Pons (tissue), 1 donor: Measurements from ENCODE around the gene PTPRQ.

Experiments used
- DNase-seq: peaks from one replicate; pipeline ENCODE4 v3.0.0-alpha.2; 2016; ENCODE audit warnings: low spot score

PTPRQ gene

DNA sequence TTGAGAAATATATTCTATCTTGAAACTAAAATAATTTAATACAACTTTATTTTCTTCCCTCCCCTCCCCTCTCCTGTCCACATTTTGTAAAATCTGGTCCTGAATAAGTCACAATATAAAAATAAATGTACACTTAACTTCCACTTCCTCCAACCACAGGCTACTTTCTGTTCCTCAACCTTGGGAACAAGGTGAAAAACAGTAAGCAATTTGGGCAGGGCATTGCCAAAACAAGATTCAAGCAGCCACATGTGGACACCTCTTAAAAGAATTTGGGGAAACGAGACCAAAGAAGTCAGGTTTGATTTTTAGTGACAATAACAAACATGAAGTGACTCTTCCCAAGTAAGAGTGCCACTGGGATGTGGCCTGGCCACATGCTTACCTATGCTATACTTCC lies 115.7 kb downstream of the PTPRQ start:
- no peak for DNase-seq

- no peak for DNase-seq
Measured at GRCh38 chr12:80565271-80565670, 121.2 kb downstream of the PTPRQ start.

- no peak for DNase-seq
Measured at GRCh38 chr12:80567401-80567800, 123.4 kb downstream of the PTPRQ start.

DNA sequence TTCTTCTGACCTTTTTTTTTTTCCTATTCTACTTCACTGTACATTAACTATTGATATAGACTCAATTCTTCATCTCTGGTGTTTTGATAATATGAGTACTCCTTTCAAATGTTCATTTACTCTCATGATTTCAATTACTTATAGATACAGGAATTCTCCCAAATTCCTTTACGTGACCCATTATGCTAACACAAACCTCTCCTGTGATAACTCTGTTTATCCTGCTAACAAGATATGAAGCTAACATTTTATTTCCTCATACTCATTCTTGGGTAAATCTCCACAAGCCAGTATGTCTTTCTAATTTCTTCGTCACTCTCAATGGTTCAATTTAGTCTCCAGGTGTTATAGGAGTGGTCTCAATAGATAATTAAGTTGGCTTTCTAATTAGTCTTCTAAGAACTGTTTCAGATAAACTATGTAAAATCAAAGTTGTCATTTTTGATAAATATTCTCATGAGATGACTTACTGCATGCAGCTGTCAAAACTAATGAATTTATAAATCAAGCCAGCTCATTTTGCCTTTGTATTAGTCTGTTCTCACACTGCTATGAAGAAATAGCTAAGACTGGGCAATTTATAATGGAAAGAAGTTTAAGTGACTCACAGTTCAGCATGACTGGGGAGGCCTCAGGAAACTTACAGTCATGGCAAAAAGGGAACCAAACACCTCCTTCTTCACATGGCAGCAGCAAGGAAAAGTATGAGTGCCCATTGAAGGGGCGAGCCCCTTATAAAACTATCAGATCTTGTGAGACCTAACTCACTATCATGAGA lies 132.8 kb downstream of the PTPRQ start:
- DNase-seq = no peak

- DNase-seq = no peak
Measured at GRCh38 chr12:80580254-80580653, 136.2 kb downstream of the PTPRQ start.

- DNase-seq = no peak
Measured at GRCh38 chr12:80581783-80582182, 137.7 kb downstream of the PTPRQ start.

DNA sequence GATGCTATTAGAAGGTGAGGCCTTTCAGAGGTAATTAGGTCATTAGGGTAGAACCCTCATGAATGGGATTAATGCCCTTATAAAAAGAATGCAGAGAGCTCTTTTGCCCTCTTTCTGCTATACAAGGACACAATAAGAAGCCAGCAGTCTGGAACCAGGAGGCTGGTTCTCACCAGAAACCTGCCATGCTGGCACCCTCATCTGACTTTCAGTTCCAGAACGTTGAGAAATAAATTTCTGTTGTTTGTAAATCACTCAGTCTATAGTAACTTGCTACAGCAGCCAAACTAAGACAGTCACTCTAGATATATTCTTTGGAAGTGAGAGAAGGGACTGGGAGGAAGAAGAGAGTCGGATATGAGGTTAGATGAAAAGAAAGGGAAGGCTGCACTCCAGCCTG lies 138.4 kb downstream of the PTPRQ start:
- no peak for DNase-seq

GRCh38 chr12:80589077-80589476 lies 145.0 kb downstream of the PTPRQ start:
- no peak for DNase-seq

- no peak for DNase-seq
Measured at GRCh38 chr12:80590085-80590484, 146.1 kb downstream of the PTPRQ start.

DNA sequence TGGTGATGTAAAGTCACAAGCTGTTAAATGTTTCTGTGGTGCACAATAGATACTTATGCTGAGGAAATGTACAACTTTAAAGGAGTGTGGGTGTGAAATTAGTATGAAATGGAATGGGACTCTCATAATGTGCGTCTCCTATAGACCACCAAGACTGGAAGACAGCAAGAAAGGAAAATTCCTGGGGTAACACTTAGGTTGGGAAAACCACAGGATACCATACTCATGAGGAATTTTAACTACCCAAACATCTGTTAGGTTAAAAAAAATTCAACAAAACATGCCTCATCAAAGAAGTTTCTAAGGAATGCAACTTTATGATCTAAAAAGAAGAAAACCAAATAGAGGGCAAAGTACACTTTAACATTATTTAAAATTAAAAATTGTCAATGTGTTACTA lies 149.7 kb downstream of the PTPRQ start:
- no peak for DNase-seq

DNA sequence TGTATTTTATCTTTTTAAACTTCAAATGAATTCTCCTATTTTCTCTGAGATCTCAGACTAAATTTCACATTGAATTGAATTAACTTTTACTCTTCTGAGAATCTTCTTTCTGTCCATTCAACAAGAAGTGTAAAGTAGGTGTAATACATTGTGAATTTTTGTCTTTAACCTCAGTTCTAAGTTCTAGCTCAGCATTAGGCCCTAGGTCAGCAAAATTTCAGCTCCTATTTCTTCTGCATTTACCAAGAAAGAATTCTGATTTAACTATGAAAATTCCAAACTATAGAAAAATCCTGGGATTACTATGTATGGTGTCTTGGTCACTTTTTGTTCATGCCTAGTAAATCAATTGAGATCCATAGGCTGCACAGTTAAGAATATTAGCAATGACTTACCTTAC lies 152.5 kb downstream of the PTPRQ start:
- no peak for DNase-seq

DNA sequence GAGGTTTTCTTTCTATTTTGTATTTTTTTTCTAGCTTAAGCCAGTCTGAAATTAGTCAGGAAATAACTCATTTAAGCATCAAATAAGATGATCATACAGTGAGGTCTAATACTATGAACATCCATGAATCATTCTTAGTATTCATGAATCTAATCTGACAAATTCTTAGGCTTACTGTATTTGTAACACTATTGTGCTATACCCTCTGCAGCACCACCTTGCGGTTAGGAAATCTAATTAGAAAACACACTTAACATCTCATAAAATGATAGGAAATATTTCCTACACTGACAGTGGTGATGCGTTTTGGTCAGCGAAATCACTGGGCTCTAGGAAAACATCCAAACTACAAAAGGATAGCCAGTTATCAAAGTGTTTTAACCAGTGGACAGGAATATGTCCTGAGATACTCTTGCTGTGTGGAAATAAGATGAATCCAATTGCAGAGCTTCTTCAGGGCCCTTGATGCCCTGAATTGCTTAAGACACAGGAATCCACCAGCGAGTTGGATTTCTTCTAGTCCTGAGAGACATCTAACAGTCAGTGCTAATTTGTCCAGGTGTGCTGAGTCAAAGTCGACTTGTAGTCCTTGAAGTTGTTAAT lies 154.1 kb downstream of the PTPRQ start:
- peak; percentile 3 for DNase-seq

DNA sequence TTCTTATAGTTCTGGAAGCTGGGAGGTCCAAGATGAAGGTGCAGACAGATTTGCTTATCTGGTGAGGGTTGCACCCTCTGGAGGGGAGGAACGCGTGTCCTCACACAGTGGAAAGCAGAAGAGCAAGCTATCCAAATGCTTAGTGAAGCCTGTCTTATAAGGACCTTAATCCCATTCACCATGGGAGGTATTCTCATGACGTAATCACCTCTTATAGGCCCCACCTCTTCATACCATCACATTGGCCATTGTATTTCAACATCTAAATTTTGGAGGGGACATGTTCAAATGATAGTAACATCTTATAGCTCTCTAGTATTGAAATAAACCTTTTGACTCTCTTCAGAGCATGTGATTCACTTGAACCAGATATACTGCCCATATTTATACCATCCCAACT lies 158.4 kb downstream of the PTPRQ start:
- DNase-seq = no peak

DNA sequence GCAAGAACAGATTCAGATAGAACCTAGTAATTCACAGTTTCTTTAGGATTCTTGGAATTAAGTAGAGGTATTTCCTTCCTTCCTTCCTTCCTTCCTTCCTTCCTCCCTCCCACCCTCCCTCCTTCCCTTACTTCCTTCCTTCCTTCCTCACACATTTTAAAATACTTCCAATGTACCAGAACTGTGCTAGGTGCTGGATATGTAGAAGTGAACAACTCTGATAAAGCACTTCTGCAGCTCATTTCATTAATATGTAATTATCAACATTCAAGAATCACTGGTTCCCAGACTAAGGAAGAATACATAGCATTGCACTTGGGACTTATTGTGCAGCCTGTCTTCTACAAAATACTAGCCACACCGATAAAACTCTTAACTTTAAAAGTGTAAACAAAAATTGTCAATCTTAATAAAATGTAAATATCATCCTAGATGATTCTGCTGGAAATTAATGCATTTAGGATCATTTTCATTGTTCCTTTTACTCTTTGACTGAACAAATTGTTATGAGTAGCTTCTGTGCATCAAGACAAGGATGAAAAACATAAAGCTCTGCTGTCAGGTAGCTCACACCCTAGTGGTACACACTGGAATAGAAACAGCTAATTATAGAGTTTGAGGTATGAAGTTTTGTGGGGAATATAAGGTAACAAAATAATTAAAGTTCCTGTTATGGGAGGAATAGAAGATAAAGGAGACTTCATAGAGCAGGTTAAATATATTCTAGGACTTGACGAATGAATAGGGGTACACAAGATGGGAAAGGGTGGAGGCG lies 163.5 kb downstream of the PTPRQ start:
- no peak for DNase-seq

DNA sequence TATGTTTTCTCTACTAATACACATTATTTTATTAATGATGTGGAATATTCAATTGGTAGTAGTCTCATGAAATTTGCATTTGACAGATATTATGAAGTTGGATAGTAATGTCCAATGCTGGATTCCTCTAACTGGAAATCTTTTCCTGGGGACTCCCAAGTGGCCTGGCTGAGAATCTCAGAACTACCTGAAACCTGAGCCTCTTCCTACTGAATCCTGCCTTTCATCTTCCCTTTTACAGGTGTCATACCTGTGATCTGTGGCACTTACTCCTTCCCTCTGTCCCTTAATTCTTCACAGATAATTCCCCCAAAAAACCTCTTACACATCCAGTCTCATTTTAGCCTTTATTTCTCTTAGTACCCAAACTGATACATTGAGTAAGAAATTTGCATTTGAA lies 173.7 kb downstream of the PTPRQ start:
- no peak for DNase-seq

DNA sequence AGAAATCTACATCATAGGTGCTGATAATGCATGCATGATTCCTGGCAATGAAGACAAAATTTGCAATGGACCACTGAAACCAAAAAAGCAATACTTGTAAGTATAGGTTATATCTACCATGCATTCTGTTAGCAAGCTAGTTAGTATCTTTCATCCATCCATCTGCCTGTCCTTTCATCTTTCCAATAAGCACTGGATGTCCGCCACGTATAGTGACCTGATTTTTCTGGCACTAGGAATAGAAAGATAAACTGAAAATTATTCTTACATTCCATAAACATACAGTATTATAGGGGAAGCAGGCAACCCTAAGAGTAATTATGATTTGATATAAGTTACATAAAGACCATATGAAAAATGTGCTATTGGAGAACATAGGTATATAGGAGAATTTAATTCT lies 176.2 kb downstream of the PTPRQ start:
- DNase-seq = no peak

DNA sequence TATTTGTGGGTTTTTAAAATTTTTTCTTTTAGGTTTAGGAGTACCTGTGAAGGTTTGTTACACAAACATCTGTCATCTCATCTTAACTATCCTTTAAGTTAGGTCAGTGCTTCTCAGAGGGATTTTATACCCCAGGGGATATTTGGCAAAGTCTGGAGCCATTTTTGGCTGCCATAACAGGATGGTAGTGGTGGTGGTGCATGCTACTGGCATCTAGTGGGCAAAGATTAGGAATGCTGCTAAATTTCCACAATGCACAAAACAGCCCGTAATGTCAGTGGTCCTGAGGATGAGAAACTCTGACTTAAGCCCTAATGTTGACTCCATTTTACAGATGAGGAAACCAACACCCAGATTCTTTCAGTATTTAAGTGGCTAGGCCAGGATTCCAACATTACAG lies 178.2 kb downstream of the PTPRQ start:
- no peak for DNase-seq

DNA sequence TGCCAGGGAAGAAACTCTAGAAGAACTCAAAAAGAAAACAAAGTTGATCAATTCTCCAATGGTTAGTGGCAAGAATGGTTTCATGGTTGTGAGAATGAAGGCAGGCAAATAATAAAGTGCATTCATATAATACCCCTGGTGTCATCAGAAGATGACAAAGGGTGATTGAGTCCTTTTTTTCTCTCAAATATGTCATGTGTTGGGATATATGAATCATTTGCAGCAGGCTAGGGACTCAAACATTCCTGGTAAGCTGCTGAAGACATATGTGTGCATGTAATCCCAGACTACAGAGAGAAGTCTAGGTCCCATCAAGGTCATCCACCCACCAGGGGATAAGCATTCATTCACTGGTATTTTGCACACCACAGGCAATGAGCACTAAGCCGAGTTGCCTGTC lies 181.0 kb downstream of the PTPRQ start:
- DNase-seq = no peak

DNA sequence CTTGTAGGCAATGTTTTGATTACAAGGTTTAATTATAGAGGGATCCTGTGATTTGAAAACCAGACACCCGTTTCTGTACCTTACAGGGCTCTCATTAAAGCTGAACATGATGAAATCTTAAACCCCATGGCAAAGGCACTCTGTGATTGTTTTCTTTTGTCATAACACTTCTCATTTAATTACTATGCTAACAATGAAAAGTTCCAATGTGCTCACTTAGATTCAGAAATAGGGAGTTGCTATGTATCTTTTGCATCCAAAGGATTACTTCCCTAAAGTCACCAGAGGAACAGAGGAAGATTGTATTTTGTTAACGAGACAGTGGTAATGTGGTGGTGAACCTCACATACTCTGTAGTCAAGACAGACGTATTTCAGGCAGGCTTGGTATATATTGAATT lies 181.9 kb downstream of the PTPRQ start:
- no peak for DNase-seq

GRCh38 chr12:80627782-80628181 lies 183.7 kb downstream of the PTPRQ start:
- no peak for DNase-seq

GRCh38 chr12:80632835-80633234 lies 188.8 kb downstream of the PTPRQ start:
- DNase-seq = peak; percentile 24

DNA sequence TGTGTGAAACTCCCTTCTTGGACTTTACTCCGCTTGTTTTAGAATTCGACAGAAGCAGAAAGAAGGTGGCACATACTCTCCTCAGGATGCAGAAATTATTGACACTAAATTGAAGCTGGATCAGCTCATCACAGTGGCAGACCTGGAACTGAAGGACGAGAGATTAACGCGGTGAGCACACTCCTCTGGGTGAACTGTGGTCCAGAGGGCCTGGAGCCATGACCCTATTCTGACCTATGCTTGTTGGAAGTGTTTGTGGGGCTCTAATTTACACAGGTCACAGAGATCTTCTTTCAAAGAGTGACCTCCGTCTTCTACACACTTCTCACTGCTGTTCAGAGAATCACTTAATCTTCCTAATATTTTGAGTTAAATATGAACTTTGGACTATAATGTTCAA lies 190.9 kb downstream of the PTPRQ start:
- no peak for DNase-seq

- DNase-seq = no peak
Measured at GRCh38 chr12:80636832-80637231, 192.8 kb downstream of the PTPRQ start.
